ENCODE measurements around the gene MAP3K15. TPM values are rescaled to one million over a fixed set of nuclear protein-coding genes. Genes with fewer than 3 reads are reported as not detected.

Gene MAP3K15
- total and polyA plus RNA-seq, 2 of the 13 experiments (the other 11 are each of a cell fraction or from before 2014, with no cell fraction given): 3.9 to 6.4 TPM

GRCh38 chrX:19557822-19558221 lies 42.5 kb upstream of the MAP3K15 start (continued):
- TF ChIP-seq ZNF33A (CRISPR knock-in tag; IDR thresholded peaks at IDR 0.05; ENCODE audit: borderline replicate concordance) (no peak), NFE2L2 (IDR thresholded peaks at IDR 0.05; ENCODE audit: low read length) (no peak)

- Histone ChIP-seq H3K36me3 (replicated peaks in 1 of 2; ENCODE audit: control insufficient read depth in 1 of 2, insufficient read depth in 2 of 2, low read length in 2 of 2) (no peaks in the 10 kb centered on the region), H2AFZ (ENCODE audit: low read length) (no peak overlapping the region), H3K4me2 (ENCODE audit: low read depth, low read length) (no peak overlapping the region), H3K27ac (ENCODE audit: extremely low read length, insufficient read depth, low read length) (no peak overlapping the region), H3K27me3 (ENCODE audit: control insufficient read depth in 1 of 2, insufficient read depth in 2 of 2, low read length in 2 of 2) (no peaks in the 10 kb centered on the region), H4K20me1 (ENCODE audit: insufficient read depth, low read length) (no peaks in the 10 kb centered on the region), H3K4me1 (ENCODE audit: insufficient read depth, low read length) (no peaks in the 10 kb centered on the region), H3K4me3 (replicated peaks in 1 of 3; ENCODE audit: insufficient read depth in 1 of 3, low read depth in 2 of 3, low read length in 3 of 3) (no peak overlapping the region), H3K9ac (ENCODE audit: insufficient read depth, low read depth, low read length) (no peak overlapping the region), H3K9me3 (ENCODE audit: low read length) (no peaks in the 10 kb centered on the region), H3K79me2 (ENCODE audit: insufficient read depth, low read length) (no peaks in the 10 kb centered on the region)
- intact Hi-C loops (cut with micrococcal nuclease; ENCODE audit: unreplicated experiment): no loop called here
- no peak for DNase-seq (ENCODE audit: low spot score)
- POLR2A ChIA-PET: no interaction called here
- FAIRE-seq: no peak
- ATAC-seq: no peak
- CTCF ChIA-PET (ENCODE audit: low intra/inter-chr PET ratio, low total read pairs): no interaction called here
- TF ChIP-seq TBP (CRISPR knock-in tag; IDR thresholded peaks at IDR 0.05) (no peak), FLYWCH1 (CRISPR knock-in tag; IDR thresholded peaks at IDR 0.05) (no peak), ZBTB3 (CRISPR knock-in tag; IDR thresholded peaks at IDR 0.05; ENCODE audit: borderline replicate concordance, low read depth) (no peak), ZNF883 (CRISPR knock-in tag; IDR thresholded peaks at IDR 0.05; ENCODE audit: not compliant biosample characterization) (no peak)
- TF ChIP-seq, protein P1, sequence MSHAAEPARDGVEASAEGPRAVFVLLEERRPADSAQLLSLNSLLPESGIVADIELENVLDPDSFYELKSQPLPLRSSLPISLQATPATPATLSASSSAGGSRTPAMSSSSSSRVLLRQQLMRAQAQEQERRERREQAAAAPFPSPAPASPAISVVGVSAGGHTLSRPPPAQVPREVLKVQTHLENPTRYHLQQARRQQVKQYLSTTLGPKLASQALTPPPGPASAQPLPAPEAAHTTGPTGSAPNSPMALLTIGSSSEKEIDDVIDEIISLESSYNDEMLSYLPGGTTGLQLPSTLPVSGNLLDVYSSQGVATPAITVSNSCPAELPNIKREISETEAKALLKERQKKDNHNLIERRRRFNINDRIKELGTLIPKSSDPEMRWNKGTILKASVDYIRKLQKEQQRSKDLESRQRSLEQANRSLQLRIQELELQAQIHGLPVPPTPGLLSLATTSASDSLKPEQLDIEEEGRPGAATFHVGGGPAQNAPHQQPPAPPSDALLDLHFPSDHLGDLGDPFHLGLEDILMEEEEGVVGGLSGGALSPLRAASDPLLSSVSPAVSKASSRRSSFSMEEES (CRISPR knock-in tag; IDR thresholded peaks at IDR 0.05): no peak
- 93% methylated on average over 3 of the region's 4 CpGs for WGBS (ENCODE audit: low lambda C conversion rate)
- BruUV-seq (replicated peaks): no TSS peak
- in situ Hi-C loops (cut with HindIII; ENCODE audit: extremely low pct_ligation_motif_present, low pct_unique_long_range_greater_than_20kb): no loop called here
Measured at GRCh38 chrX:19556202-19556601, 40.9 kb upstream of the MAP3K15 start.
